ENCODE results near the gene TMEM163.

The TMEM163 gene

DNA sequence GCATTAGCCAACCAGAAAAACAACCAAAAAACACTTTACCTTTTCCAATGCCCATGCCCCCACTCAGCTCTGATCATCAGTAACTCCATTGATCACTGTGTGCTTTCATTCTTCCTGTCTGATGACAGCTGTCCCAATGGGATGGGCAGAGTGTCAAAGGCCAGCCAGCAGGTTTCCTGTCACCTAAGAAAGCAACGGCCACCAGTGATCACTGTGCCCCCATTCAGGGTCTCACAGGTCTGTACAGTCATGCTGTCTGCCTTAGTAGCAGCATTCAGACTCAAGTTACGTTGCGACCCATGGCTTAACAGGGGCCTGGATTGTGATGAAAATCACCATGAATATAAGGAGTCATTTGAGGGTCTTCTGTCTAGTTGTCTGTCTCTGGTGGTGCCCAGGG, 280.4 kb downstream of the TMEM163 start:
- Histone ChIP-seq H3K4me3 (ENCODE audit: low read length) (no peak overlapping the region), H3F3A (ENCODE audit: control insufficient read depth, insufficient read depth) (no peaks in the 10 kb centered on the region), H3K27me3 (ENCODE audit: control insufficient read depth, low read length) (no peaks in the 10 kb centered on the region), H3K9me2 (replicated peaks; ENCODE audit: control insufficient read depth, low read length) (no peaks in the 10 kb centered on the region), H3K79me2 (ENCODE audit: control insufficient read depth, low read length) (no peaks in the 10 kb centered on the region), H3K4me2 (ENCODE audit: low read length) (no peak overlapping the region), H4K20me1 (ENCODE audit: control insufficient read depth, insufficient read depth, low read depth, low read length) (no peaks in the 10 kb centered on the region), H3K9me3 (ENCODE audit: control insufficient read depth, insufficient read depth, low read length) (no peaks in the 10 kb centered on the region), H3K4me1 (ENCODE audit: control insufficient read depth, low read length) (peaks cover 8% of the 10 kb centered on the region), H3K27ac (ENCODE audit: low read depth, low read length) (no peak overlapping the region), H3K36me3 (ENCODE audit: control insufficient read depth, low read length) (peaks cover 19% of the 10 kb centered on the region)
- TF ChIP-seq, protein P1, sequence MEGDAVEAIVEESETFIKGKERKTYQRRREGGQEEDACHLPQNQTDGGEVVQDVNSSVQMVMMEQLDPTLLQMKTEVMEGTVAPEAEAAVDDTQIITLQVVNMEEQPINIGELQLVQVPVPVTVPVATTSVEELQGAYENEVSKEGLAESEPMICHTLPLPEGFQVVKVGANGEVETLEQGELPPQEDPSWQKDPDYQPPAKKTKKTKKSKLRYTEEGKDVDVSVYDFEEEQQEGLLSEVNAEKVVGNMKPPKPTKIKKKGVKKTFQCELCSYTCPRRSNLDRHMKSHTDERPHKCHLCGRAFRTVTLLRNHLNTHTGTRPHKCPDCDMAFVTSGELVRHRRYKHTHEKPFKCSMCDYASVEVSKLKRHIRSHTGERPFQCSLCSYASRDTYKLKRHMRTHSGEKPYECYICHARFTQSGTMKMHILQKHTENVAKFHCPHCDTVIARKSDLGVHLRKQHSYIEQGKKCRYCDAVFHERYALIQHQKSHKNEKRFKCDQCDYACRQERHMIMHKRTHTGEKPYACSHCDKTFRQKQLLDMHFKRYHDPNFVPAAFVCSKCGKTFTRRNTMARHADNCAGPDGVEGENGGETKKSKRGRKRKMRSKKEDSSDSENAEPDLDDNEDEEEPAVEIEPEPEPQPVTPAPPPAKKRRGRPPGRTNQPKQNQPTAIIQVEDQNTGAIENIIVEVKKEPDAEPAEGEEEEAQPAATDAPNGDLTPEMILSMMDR (IDR thresholded peaks at IDR 0.05; ENCODE audit: low read depth, low read length, poor library complexity, severe bottlenecking), result no peak
- no peak for TF ChIP-seq EZH2phosphoT487 (IDR thresholded peaks at IDR 0.05; ENCODE audit: borderline replicate concordance, low read length)

DNA sequence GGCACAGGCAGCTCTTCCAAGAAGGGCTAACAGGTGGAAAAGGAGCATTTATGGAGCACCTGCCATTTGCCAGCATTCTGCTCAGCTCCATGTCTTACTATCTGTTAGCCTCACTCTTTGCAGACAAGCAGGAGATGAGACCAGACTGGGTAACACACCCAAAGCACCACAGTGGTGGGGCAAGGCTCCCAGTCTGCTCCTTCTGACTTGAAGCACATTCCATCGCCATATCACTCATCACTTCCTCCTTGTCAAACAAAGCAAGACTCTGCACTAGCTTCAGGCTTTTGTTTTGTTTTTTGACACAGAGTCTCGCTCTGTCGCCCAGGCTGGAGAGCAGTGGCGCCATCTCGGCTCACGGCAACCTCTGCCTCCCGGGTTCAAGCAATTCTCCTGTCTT, 282.1 kb downstream of the TMEM163 start:
- H3F3A ChIP-seq (ENCODE audit: control insufficient read depth, insufficient read depth), result no peaks in the 10 kb centered on the region
- no peak overlapping the region for H3K4me3 ChIP-seq (ENCODE audit: low read length)
- TF ChIP-seq, protein P1 (IDR thresholded peaks at IDR 0.05; ENCODE audit: low read depth, low read length, poor library complexity, severe bottlenecking), result no peak
- no peak for TF ChIP-seq EZH2phosphoT487 (IDR thresholded peaks at IDR 0.05; ENCODE audit: borderline replicate concordance, low read length)
- no peaks in the 10 kb centered on the region for H4K20me1 ChIP-seq (ENCODE audit: control insufficient read depth, insufficient read depth, low read depth, low read length)
- H3K27ac ChIP-seq (ENCODE audit: low read depth, low read length), result no peak overlapping the region
- no peak overlapping the region for H3K4me2 ChIP-seq (ENCODE audit: low read length)
- H3K27me3 ChIP-seq (ENCODE audit: control insufficient read depth, low read length), result no peaks in the 10 kb centered on the region
- H3K9me2 ChIP-seq (replicated peaks; ENCODE audit: control insufficient read depth, low read length), result no peaks in the 10 kb centered on the region
- peaks cover 30% of the 10 kb centered on the region for H3K36me3 ChIP-seq (ENCODE audit: control insufficient read depth, low read length)
- H3K4me1 ChIP-seq (ENCODE audit: control insufficient read depth, low read length), result peaks cover 8% of the 10 kb centered on the region
- H3K9me3 ChIP-seq (ENCODE audit: control insufficient read depth, insufficient read depth, low read length), result no peaks in the 10 kb centered on the region
- no peaks in the 10 kb centered on the region for H3K79me2 ChIP-seq (ENCODE audit: control insufficient read depth, low read length)

DNA sequence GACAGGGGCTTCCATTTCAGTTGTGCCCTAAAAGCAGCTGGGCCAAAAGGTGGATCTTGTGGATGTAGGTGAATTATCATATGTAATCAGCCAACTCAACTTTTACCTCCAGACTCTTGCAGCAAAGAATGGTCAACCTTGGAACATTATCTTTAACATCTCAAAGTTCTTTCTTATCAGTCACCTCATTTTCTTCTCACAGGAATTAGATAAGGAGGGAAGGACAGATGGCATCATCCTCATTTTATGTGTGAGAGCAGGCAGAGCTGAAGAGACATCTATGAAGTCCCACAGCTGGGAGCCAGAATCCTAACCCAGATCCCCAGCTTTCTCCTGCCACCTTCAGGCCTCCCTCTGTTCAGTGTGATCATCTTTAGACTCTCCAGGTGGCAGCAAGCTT, 282.9 kb downstream of the TMEM163 start:
- Histone ChIP-seq H3K79me2 (ENCODE audit: control insufficient read depth, low read length) (no peaks in the 10 kb centered on the region), H3K4me3 (ENCODE audit: low read length) (no peak overlapping the region)

More for the DNA sequence above, 282.9 kb downstream of the TMEM163 start:
- no peak overlapping the region for H3K27ac ChIP-seq (ENCODE audit: low read depth, low read length)
- TF ChIP-seq, protein P1 (IDR thresholded peaks at IDR 0.05; ENCODE audit: low read depth, low read length, poor library complexity, severe bottlenecking), result no peak
- TF ChIP-seq EZH2phosphoT487 (IDR thresholded peaks at IDR 0.05; ENCODE audit: borderline replicate concordance, low read length), result no peak
- H3K4me1 ChIP-seq (ENCODE audit: control insufficient read depth, low read length), result peaks cover 8% of the 10 kb centered on the region
- H3K9me2 ChIP-seq (replicated peaks; ENCODE audit: control insufficient read depth, low read length), result no peaks in the 10 kb centered on the region
- H3K4me2 ChIP-seq (ENCODE audit: low read length), result no peak overlapping the region
- no peaks in the 10 kb centered on the region for H4K20me1 ChIP-seq (ENCODE audit: control insufficient read depth, insufficient read depth, low read depth, low read length)
- peaks cover 33% of the 10 kb centered on the region for H3K36me3 ChIP-seq (ENCODE audit: control insufficient read depth, low read length)
- no peaks in the 10 kb centered on the region for H3F3A ChIP-seq (ENCODE audit: control insufficient read depth, insufficient read depth)
- H3K27me3 ChIP-seq (ENCODE audit: control insufficient read depth, low read length), result no peaks in the 10 kb centered on the region
- H3K9me3 ChIP-seq (ENCODE audit: control insufficient read depth, insufficient read depth, low read length), result no peaks in the 10 kb centered on the region

All from DOHH2 (cell line).